ENCODE data around the gene NME4. TPM values are rescaled to one million over a fixed set of nuclear protein-coding genes. Genes with fewer than 3 reads are reported as not detected.

NME4 gene
- total and polyA plus RNA-seq, 8 donors = 11.0 to 68.6 (median 22.6) TPM

- 0 to 1% methylated on average over 54 to 95 of the region's 95 CpGs for WGBS, 2 donors
- peaks cover 0 to 6% (median 4%) of the 10 kb centered on the region in 3 donors for H3K4me1 ChIP-seq
- peak in 5 of 6 donors; percentile 42 to 83 (median 75) for DNase-seq
- intact Hi-C loops (cut with DNase I) = no loop called here
- peak in 1 of 4 donors; percentile 0 for ATAC-seq
- TF ChIP-seq CTCF (IDR thresholded peaks at IDR 0.05) = no peak
- no peaks in the 10 kb centered on the region for H3K9me3 ChIP-seq
- H3K36me3 ChIP-seq = no peaks in the 10 kb centered on the region
- peak overlapping the region in 2 of 4 donors; percentile 17 to 28 for H3K27ac ChIP-seq
- no peak for FAIRE-seq
- peak overlapping the region; percentile 35 to 75 (median 60) for H3K4me3 ChIP-seq
- H3K27me3 ChIP-seq = no peaks in the 10 kb centered on the region
Measured at GRCh38 chr16:351804-352520, 45.0 kb upstream of the NME4 start.

GRCh38 chr16:352547-353403 lies 44.2 kb upstream of the NME4 start, which contains the start of gene AXIN1:
Gene AXIN1 (minus strand): TSS chr16:352723. CDS start chr16:347025, 5,698 bp downstream.
- H3K4me3 ChIP-seq = peak within 1 kb of the TSS; percentile 35 to 75 (median 60)
- TF ChIP-seq CTCF (IDR thresholded peaks at IDR 0.05) = peak in 3 of 4 donors; percentile 28 to 44 (median 37)
- no peaks in the 10 kb centered on the region for H3K9me3 ChIP-seq
- 1 to 3% methylated on average over 36 to 113 of the region's 113 CpGs for WGBS, 2 donors
- H3K36me3 ChIP-seq = no peaks in the 10 kb centered on the region
- peak within 1 kb of the TSS; percentile 24 to 63 (median 28) for H3K27ac ChIP-seq
- intact Hi-C loops (cut with DNase I) = no loop called here
- H3K27me3 ChIP-seq = no peaks in the 10 kb centered on the region
- peaks cover 0 to 6% (median 4%) of the 10 kb centered on the region in 3 donors for H3K4me1 ChIP-seq
- FAIRE-seq (no peak), ATAC-seq (peak; percentile 90 to 97 (median 93)), DNase-seq (peak; percentile 100)

- peaks cover 0 to 6% (median 4%) of the 10 kb centered on the region in 3 donors for H3K4me1 ChIP-seq
- peak overlapping the region; percentile 24 to 63 (median 28) for H3K27ac ChIP-seq
- no peak for TF ChIP-seq CTCF (IDR thresholded peaks at IDR 0.05)
- DNase-seq (peak in 5 of 6 donors; percentile 37 to 89 (median 62)), ATAC-seq (no peak), FAIRE-seq (no peak)
- no peaks in the 10 kb centered on the region for H3K27me3 ChIP-seq
- H3K9me3 ChIP-seq = no peaks in the 10 kb centered on the region
- no peaks in the 10 kb centered on the region for H3K36me3 ChIP-seq
- H3K4me3 ChIP-seq = peak overlapping the region; percentile 19 to 53 (median 37)
- 59% methylated on average over 20 to 25 of the region's 25 CpGs for WGBS, 2 donors
- intact Hi-C loops (cut with DNase I) = no loop called here
Measured at GRCh38 chr16:353404-354290, 43.4 kb upstream of the NME4 start.

- no peak overlapping the region for H3K27ac ChIP-seq
- ATAC-seq (no peak), DNase-seq (peak in 4 of 6 donors; percentile 30 to 78 (median 62)), FAIRE-seq (no peak)
- intact Hi-C loops (cut with DNase I) = no loop called here
- H3K36me3 ChIP-seq = no peaks in the 10 kb centered on the region
- peaks cover 0 to 6% (median 4%) of the 10 kb centered on the region in 3 donors for H3K4me1 ChIP-seq
- no peaks in the 10 kb centered on the region for H3K27me3 ChIP-seq
- H3K4me3 ChIP-seq = no peak overlapping the region
- WGBS, 2 donors = 87% methylated on average over 12 of the region's 12 CpGs
- H3K9me3 ChIP-seq = no peaks in the 10 kb centered on the region
- no peak for TF ChIP-seq CTCF (IDR thresholded peaks at IDR 0.05)
Measured at GRCh38 chr16:354291-354881, 42.6 kb upstream of the NME4 start.
